Kidney tubule cell (primary cell): ENCODE results near the gene PPP1R14D.

Experiments used
- DNase-seq: peaks from one replicate; pipeline ENCODE4 v3.0.0-alpha.2; 2018; ENCODE audit warnings: low spot score

Gene PPP1R14D

DNA sequence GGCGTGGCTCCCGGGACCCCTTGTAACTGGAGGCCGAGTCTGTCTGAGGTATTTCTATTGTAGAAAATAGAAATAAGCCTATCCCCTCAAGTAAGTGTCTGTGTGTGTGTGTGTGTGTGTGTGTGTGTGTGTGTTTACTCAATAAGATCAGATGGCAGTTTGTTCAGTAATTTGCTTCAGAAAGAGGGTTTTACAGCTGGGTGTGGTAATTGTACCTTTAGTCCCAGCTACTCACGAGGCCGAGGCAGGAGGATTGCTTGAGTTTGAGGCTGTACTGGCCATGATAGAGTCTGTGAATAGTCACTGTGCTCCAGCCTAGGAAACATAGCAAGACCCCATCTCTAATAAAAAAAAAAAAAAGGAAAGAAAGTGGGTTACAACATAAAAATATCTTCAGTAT, 24.0 kb upstream of the PPP1R14D start:
- DNase-seq: no peak

DNA sequence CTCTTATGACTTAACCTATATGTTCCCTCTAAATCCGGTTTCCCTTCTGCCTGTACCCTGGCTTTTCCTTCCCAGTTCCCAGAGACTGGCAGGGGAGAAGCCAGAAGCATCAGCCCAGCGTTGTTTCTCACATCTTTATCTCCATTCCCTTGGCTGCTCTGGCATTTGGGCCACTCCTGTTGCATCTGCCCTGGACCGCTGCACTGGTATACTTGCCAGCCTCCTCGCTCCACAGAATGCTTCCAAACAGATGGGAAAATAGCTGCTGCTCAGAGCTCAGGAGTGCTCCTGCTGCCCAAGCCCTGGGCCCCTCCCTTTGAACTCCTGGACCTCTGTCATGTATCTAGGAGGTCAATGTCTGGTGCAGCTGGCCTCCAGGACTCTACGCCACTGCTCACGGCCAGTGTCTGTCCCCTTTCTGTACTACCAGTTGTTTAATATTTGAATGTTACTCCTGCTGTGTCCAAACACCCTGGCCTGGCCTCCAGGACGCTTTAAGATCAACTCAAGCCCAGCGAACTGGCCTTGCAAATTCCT, 22.1 kb upstream of the PPP1R14D start:
- DNase-seq: no peak

DNA sequence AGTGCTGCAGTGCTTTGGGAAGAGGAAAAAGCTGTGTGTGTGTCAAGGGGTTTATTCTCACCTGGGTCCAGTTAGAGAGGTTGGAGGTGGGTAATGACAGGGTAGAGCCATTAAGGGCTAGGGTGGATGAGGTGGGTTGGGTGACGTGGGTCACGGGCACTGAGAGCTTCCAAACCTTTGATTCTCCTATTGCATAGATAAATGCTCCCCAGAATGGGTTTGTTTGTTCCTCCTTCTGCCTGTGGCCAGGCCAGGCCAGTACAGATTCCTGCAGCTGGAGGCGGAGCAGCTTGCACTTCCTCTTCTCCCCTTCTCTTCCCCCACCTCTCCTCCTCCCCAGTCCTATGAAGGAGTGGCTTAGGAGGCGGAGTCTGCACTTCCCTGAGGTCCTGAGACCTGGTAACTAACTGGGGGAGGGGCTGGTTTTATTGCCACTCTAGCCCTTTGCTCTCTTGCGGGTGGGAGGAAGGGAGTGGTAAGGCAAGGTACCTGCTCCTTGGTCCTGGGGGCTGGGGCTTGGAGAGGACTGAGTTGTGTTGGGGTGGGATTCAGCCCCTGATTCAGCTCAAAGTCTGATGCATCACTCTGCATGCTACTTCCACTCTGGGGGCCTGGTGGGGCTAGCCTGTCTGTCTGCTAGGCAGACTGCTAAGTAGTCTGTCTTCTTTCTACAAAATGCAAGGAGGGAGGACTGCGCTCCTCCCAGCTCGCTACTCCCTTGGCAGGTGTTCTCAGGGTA, 18.9 kb upstream of the PPP1R14D start:
- DNase-seq: peak; percentile 89

DNA sequence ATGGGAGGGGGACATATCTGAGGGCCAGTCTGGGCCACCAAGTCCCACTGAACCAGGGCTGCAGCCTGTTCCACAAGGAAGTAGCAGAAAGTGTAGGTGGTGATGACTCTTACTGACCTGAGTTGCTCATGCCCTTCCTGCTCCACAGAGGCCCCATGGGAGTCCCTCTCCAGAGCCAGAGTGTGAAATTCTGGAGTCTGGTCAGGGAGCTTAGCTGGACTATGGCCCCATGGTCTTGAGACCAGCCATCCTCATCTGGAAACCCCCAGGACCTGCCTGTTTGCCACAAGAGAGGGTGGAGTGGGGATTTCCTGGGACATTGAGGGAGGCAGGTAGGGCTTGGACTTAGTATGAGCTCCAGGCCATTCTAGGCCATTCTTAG, 18.3 kb upstream of the PPP1R14D start:
- peak; percentile 74 for DNase-seq

DNA sequence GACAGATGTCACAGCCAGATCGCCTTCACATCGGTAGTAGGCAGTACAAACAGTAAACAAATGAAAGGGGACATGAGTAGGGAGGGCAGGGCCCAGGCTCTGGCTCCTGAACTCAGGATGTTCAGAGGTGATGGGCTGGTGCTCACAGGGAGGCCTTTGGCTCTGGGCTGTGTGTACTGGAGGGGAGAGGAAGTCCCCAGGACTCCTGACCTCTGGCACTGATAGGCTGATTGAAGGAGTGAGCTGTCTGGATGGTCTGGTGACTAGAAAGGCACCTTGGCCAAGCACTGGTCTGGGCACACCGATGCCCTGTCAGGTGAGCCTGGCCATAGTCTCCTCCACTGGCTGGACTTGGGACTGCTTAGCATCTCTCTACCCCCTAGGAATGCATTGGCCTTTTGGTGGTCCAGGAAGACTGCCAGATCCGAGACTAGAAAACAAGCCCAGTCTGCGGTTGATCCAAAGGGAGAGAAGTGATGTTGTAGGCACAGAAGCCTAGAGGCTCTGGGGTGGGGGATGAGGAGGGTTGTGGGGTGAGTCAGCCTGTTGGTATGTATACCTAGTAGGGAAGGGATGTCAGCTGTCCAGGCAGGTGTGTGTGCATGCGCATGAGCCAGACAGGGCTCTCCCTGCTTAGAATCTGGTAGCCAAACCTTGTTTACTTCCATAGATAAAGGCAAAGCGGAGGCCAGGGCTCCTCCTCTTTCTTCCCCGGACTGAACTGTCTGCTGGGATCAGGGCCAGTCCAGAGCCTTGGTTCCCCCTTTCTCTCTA, 17.2 kb upstream of the PPP1R14D start:
- peak; percentile 94 for DNase-seq

DNA sequence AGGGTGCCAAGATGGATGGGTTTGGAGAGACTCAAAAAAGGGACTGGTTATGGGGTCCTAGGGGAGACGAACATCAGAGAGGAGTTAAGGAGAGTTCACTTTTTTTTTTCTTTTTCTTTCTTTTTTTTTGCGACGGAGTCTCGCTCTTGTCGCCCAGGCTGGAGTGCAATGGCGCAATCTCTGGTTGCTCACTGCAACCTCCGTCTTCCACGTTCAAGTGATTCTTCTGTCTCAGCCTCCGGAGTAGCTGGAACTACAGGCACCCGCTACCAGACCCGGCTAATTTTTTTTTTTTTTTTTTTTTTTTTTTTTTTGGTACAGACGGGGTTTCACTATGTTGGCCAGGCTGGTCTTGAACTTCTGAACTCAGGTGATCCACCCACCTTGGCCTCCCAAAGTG, 16.5 kb upstream of the PPP1R14D start:
- DNase-seq: no peak

DNA sequence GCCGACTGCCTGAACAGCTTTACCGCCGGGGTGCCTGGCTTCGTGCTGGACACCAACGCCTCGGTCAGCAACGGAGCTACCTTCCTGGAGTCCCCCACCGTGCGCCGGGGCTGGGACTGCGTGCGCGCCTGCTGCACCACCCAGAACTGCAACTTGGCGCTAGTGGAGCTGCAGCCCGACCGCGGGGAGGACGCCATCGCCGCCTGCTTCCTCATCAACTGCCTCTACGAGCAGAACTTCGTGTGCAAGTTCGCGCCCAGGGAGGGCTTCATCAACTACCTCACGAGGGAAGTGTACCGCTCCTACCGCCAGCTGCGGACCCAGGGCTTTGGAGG, 16.2 kb upstream of the PPP1R14D start:
- DNase-seq: peak; percentile 46

DNA sequence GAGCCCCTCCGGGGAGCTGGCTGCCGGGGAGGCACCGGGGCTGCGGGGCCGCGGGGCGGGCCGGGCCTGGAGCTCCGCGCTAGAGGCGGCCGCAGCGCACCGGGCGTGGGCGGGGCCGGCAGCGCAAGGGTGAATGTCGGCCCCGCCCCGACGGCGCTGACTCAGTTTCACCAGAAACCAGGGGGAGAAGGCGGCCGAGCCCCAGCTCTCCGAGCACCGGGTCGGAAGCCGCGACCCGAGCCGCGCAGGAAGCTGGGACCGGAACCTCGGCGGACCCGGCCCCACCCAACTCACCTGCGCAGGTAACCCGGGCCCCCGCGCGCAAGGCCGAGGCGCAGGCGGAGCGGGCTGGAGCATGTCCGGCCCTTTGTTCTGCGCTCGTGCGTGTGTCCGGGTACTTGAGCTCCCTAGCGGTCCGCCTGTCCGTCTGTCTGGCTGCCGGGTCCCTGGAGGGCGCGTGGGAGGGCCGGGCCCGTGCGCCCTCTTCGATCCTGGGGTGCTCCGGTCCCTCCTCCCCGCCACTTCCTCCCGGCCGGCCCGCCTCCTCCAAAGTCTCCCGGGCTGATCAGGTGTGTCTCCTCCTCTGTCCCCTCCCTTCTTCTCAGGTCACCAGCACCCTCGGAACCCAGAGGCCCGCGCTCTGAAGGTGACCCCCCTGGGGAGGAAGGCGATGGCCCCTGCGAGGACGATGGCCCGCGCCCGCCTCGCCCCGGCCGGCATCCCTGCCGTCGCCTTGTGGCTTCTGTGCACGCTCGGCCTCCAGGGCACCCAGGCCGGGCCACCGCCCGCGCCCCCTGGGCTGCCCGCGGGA, 15.6 kb upstream of the PPP1R14D start, which contains the start of gene SPINT1:
SPINT1 (plus strand) TSS at position 164 of the 811 bp plus-strand sequence; CDS start at position 671, 507 bp downstream.
- DNase-seq: peak; percentile 79

DNA sequence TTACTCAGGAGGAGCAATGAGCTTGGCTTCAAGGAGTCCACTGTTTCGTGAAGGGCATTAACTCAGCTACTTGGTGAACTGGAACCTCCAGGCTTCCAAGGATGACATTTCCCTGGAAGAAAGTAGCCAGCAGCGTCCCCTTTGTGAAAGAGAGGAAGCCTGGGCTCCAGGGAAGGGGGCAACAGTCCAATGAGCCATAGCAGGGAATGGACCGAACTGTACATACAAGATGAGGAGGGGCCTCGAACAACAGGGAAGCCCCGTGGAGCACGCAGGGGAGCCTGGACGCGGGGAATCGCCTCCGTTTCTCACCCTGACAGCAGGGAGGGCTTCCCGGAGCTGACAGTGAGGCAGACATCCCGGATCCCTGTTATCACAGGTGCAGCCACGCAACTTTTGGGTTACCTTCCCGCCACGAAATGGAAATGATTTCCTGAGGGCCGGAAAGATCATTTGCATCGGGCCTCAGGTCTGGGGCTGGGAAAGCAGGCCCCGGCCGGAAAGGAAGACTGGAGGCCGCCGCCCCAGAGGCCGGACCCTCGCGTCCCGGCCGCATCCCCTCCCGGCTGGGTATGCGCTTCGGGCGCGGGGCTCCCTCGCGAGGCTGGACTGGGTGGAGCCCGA, 14.9 kb upstream of the PPP1R14D start:
- peak; percentile 30 for DNase-seq

DNA sequence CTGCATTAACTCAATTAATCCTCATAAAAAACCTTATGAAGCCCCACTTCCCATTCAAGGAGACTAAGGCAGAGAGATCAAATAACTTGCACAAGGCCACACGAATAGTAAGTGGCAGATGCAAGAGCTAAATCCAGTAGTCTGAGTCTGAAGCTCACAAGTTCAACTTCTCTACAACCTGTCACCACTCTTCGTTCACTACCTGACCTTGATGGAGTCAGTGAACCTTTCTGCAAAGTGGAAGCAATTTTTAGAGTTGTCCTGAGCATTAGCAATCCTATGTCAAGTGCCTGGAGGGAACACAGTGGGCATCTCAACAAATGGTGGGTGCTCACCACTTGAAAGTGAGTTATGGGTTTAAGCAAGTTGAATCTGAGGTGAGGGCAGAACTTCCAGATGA, 13.2 kb upstream of the PPP1R14D start:
- no peak for DNase-seq

DNA sequence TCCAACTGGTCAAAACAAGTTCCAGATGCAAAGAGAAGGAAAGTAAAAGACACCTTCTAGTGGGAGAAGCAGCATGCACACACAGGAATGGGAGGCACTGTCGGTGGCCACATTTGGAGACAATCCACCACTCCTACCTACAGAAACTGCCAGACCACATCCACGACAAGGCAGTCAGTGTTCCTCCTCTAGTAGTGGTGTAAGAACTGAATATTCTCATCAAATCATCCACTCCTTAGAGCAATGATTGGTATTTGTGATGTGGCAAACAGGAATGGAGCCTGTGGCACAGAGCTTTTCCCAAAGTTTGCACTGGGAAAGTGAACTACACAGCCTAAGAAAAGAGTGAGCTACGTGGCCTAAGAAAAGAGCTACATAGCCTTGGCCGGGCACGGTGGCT, 10.2 kb upstream of the PPP1R14D start:
- DNase-seq: no peak

DNA sequence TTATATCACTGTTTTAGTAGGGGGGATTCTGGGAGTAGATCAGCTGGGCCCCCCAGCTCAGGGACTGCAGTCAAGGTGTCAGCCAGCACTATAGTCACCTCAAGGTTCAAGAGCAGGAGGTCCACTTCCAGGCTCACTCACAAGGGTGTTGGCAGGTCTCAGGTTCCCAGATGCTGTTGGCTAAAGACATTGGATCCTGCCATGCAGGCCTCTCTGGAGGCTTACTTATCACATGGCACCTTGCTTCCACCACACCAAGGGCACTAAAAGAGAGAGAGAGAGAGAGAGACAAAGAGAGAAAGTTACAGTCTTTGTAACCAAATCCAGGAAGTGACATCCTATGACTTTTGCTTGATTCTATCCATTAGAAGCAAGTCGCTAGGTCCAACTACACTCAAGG, 7.5 kb upstream of the PPP1R14D start:
- DNase-seq: no peak

DNA sequence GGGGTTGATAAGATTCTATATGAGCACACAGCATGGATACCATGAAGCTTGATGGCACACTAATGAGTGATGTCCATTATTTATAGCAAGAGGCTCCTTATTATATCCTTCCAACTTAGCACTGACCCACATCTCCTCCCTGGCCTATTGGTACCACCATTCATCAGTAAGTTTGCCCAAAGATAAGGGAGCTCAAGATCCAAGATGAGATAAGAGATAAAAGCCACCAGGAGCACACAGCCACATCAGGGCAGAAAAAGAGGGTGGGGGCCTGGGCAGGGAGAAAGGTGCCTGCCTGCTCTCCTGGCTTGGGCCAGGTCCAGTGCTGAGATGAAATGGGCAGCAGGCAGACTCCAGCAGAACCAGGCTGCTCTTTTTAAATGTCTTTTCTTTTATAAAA, 4.4 kb upstream of the PPP1R14D start:
- DNase-seq: no peak

DNA sequence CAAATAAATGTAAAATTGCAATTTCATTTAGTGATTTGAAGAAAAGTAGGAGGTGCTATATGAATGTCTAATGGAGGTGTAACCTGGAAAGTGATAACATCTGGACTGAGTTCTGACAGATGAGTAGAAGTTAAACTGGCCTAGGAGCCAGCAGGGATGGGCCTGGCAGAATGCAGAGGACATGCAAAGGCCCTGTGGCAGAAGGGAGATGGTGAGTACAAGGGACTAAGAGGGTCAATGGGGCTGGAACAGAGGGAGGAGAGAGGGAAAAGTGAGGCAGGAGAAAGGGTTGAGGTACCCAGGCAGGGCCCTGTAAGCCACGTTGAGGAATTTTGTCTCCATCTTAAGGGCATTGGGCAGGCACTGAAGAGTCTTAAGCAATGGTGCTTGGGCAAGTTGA, 3.4 kb upstream of the PPP1R14D start:
- DNase-seq: no peak

DNA sequence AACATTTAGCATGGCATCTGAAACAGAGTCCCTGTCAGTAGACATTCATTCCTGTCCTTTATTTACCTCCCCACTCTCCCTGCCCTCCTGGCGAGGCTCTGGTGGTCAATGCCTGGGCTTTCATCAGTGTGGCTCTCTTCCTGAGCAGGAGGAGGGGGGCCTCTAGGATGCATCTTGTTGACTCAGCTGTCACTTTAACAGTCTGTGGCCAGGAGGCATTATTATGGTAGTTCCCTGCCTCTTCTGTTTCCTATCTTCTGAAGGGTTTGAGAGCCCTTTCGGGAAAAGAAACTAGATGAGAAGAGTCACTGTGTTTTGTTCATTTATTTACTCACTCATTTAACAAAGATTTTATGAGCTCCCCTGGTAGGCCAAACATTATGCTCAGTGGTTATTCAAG, 2.4 kb upstream of the PPP1R14D start:
- DNase-seq: no peak

DNA sequence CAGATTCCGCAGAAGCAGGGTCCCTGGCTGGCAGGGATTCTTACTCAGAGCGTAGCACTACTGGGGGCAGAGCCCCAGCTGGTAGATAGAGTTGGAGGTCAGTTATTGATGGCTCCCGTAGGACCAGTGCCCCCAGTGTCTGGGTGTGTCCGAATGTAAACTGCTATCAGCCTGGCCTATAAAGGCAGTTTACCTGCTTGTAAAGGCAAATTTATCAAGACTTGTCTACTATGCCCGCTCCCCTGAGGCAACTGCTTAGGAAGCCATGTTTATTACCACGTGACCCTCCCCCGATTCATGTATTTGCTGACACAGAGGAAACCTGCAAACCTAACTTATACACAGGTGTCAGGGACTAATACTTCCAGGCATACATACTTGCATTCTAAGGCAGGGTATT, 607 bp upstream of the PPP1R14D start:
- no peak for DNase-seq

DNA sequence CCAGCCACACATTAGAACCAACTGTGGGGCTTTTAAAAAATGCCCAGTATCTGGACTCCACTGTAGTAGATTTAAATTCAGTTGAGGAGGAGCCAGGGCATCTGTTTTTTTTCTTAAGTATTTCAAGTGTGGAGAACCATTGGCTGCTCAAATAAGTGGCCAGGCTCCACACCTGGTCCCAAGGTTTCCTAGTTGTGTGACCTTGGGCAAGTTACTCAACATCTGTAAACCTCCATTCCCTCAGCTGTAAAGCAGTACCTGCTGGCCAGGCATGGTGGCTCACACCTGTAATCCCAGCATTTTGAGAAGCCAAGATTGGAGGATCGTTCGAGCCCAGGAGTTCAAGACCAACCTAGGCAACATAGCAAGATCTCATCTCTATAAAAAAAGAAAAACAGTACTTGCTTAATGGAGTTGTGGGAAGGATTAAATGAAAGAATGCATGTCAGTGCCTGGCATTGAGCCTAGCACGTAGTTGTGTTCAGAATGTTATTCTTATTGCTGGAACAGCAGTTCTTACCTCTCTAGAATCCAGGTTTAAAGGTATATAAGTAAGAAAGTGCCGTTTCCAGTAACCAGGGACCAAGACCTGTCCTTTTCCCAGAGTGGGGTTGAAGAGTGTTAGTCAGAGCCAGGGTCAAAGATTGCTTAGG, 2.0 kb downstream of the PPP1R14D start:
- no peak for DNase-seq

DNA sequence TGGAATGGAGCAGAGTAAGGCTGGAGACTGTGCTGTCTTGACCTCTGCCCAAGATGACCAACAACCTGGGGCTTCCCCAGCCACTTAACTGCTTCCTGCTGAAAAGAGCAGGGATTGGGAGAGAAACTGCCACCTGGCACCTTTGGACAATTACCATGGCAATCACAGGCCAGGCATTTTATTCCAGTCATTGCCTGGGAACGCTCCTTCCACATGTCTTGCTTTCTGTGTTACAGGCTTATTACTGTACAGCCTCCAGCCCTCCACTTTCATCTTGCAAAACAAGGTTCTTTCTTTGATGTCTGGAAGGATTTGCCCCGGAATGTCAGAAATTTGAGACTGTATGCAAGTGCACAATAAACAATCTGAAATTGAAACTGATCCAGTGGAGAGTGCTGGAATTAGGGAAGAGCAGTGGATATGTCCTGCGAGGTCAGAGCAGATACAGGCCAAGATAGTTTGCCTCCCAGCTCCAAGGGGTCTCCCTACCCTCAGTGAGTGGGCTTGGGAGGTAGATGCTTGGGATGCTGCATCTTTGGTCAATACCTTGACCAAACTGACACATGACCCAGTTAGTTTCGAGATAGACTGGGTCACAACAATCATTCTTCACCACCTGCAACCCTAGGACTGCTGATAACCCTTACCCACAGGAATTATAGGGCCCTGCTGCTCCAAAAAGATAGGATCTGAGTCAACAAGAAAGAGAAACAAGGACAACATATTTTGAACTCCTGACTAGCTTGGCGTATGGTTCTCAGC, 2.7 kb downstream of the PPP1R14D start:
- peak; percentile 92 for DNase-seq

DNA sequence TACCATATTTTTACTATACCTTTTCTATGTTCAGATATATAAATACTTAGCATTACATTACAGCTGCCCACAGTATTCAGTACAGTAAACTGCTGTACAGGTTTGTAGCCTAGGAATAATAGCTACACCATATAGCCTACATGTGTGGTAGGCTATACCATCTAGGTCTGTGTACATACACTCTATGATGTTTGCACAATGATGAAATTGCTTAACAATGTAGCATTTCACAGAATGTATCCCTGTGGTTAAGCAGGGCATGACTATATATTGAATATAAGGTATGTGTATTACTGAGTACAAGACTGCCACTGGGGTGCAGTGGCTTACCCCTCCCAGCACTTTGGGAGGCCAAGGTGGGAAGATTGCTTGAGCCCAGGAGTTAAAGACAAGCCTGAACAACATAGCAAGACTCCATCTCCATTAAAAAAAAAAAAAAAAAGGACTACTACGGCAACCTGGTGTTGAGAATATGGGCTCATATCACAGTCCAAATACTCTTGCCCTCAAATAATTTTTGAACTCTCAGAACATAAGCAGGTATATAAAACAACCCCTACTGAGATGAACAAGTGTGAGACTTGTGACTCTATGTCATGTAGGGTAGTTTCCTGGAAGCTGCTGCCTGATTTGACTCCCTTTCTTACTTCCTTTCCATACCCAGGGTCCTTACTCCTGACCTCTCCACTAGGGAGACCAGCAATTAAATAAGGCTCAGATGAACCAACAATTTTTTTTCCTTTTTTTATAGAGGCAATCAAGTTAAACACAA, 4.8 kb downstream of the PPP1R14D start:
- no peak for DNase-seq

DNA sequence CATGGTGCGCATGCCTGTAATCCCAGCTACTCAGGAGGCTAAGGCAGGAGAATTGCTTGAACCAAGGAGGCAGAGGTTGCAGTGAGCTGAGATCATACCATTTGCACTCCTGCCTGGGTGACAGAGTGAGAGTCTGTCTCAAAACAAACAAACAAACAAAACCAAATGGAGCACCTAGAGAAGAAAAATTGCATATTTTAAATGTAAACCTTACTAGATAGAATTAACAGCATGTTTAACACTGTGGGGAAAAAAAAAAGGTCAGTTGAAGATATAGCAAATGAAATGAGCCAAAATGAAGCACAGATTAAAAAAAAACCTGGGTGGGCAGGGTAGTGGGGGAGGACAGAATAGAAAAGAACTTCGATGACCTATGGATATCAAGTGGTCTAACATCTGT, 7.3 kb downstream of the PPP1R14D start:
- no peak for DNase-seq
